Esophagus squamous epithelium (tissue), 4 donors: ENCODE measurements around the gene SSTR3.

ENCODE experiments used
- CTCF ChIP-seq, 6 experiments: fragments of 450-650 bp in 4 of 6; fragments of 200-600 bp in 2 of 6; sonication (generic) in 2 of 6; IDR thresholded peaks; one replicate each; pipeline ENCODE4 v1.5.1; 2016 to 2019; ENCODE audit warnings: antibody characterized with exemption in 6 of 6, mild to moderate bottlenecking in 4 of 6, moderate library complexity in 4 of 6
- POLR2A ChIP-seq, 4 donors: fragments of 450-650 bp; IDR thresholded peaks; one replicate each; pipeline ENCODE4 v1.6.1; 2017; ENCODE audit warnings: antibody characterized with exemption in 4 of 4, mild to moderate bottlenecking in 4 of 4, moderate library complexity in 3 of 4

DNA sequence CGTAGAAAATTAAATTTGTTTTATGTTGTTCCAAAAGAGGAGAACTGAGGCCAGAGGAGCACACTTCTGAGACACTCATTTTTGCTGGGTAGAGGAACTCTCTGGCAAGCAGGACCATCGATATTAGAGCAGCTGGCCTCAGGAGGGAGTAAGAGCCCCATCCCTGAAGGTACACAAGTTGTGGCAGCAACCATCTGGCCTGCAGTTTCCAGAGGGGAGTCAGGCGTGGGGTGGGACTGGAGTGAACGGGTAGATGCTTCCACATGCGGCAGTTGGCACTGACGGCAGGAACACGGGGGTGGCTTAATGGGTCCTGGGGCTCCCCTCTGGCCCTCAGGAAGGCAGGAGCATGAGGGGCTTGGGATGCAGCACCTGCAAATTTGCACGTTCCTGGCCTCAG, 13.2 kb upstream of the SSTR3 start:
- TF ChIP-seq POLR2A (IDR thresholded peaks at IDR 0.05) (no peak), CTCF (IDR thresholded peaks at IDR 0.05) (no peak)
